ENCODE results near the gene CROT.
"Not testable (repeated sequence)": the region's sequence is repeated elsewhere in the genome, so short reads cannot be mapped to it uniquely, and the experiment has no call there.

Gene CROT

GRCh38 chr7:87345166-87345927, at the start of gene CROT:
Gene CROT (plus strand): TSS chr7:87345664. CDS start chr7:87349069, 3,405 bp downstream.
- DNase-seq = peak; percentile 88

- DNase-seq = no peak
Observed at GRCh38 chr7:87300756-87301155, 44.7 kb upstream of the CROT start.

- DNase-seq = no peak
Observed at GRCh38 chr7:87310790-87311419, 34.6 kb upstream of the CROT start.

- peak; percentile 53 for DNase-seq
Observed at GRCh38 chr7:87312215-87312865, 33.1 kb upstream of the CROT start.

- DNase-seq = no peak
Observed at GRCh38 chr7:87316097-87316700, 29.3 kb upstream of the CROT start.

GRCh38 chr7:87316846-87317552, 28.5 kb upstream of the CROT start:
- no peak for DNase-seq

- DNase-seq = no peak
Observed at GRCh38 chr7:87317691-87318245, 27.7 kb upstream of the CROT start.

- DNase-seq = no peak
Observed at GRCh38 chr7:87318741-87319140, 26.7 kb upstream of the CROT start.

GRCh38 chr7:87319154-87319581, 26.3 kb upstream of the CROT start:
- DNase-seq = not testable (repeated sequence)

- no peak for DNase-seq
Observed at GRCh38 chr7:87322912-87323311, 22.6 kb upstream of the CROT start.

- DNase-seq = no peak
Observed at GRCh38 chr7:87325576-87326370, 19.7 kb upstream of the CROT start.

GRCh38 chr7:87328281-87328680, 17.2 kb upstream of the CROT start:
- DNase-seq = no peak

GRCh38 chr7:87330316-87330715, 15.1 kb upstream of the CROT start:
- no peak for DNase-seq

- DNase-seq = no peak
Observed at GRCh38 chr7:87330942-87331341, 14.5 kb upstream of the CROT start.

- no peak for DNase-seq
Observed at GRCh38 chr7:87331687-87332252, 13.7 kb upstream of the CROT start.

- no peak for DNase-seq
Observed at GRCh38 chr7:87332321-87332720, 13.1 kb upstream of the CROT start.

GRCh38 chr7:87336136-87336535, 9.3 kb upstream of the CROT start:
- DNase-seq = no peak

- DNase-seq = no peak
Observed at GRCh38 chr7:87337331-87337730, 8.1 kb upstream of the CROT start.

GRCh38 chr7:87339373-87339897, 6.0 kb upstream of the CROT start:
- no peak for DNase-seq

- no peak for DNase-seq
Observed at GRCh38 chr7:87341441-87341840, 4.0 kb upstream of the CROT start.

- DNase-seq = no peak
Observed at GRCh38 chr7:87342231-87342630, 3.2 kb upstream of the CROT start.
